Stimulated activated CD8-positive, alpha-beta memory T cell treated with anti-CD3 and anti-CD28 coated beads, Interleukin-7, amount 100 ng/mL, for 48 hours (primary cell): ENCODE measurements around the gene SPINT2.

Source experiments
- DNase-seq, 2 donors: peaks; one replicate each; pipeline ENCODE4 v3.0.0-alpha.2; 2020; ENCODE audit warnings: low read depth in 1 of 2; ENCODE audit errors: extremely low read depth in 1 of 2

The SPINT2 gene

GRCh38 chr19:38266981-38267597 lies 2.7 kb downstream of the SPINT2 start:
- no peak for DNase-seq

DNA sequence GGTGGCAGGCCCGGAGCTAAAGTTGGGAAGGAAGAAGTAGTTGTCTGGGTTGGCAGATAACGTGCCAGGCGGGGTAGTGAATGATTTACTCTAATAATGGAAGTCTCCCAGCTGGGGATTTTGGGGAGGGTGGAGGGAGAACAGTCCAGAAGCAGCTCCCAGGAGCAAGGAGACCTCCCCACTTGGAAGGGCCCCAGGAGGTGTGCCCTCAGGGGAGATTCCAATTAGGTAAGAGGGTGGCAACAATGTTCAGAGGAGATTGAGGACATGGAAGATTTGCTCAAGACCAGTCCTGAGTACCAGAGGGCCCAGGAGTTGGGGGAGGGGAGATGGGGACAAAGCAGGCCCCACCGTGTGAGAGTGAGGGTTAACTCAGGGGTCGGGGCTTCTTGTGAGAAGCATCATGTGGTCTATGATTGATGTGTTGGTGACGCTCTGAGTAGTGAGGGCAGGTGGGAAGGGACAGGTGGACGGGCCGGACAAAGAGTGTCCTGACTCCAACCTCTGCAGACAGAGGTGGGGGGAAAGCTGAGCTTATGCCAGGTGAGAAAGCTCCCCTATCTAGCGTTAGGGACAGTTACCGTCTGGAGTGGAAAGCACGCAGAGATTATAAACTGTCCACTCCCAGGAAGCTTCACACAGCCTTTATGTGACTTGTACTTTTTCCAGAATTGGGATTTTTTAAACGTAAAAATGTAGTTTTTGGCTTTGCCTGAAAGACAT lies 3.5 kb downstream of the SPINT2 start:
- no peak for DNase-seq

DNA sequence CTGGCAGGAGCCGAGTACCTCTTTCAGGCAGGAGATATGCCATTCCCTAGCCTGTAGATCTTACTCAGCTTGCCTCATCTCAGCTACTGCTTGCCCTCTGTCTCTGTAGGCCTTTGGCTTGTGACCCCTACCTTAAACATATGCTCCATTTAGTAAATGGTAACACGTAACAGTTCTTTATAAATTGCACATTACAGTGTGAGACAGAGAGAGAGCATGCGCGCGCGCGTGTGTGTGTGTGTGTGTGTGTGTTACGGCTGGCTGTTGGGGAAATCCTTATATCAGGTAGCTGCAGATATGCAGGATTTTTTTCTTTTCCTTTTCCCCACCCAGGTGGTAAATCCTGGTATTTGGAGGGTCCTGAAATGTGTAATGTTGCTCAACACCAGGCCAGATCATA lies 4.2 kb downstream of the SPINT2 start:
- no peak for DNase-seq

- no peak for DNase-seq
Measured at GRCh38 chr19:38270587-38271167, 6.3 kb downstream of the SPINT2 start.

- no peak for DNase-seq
Measured at GRCh38 chr19:38273499-38273898, 9.1 kb downstream of the SPINT2 start.

DNA sequence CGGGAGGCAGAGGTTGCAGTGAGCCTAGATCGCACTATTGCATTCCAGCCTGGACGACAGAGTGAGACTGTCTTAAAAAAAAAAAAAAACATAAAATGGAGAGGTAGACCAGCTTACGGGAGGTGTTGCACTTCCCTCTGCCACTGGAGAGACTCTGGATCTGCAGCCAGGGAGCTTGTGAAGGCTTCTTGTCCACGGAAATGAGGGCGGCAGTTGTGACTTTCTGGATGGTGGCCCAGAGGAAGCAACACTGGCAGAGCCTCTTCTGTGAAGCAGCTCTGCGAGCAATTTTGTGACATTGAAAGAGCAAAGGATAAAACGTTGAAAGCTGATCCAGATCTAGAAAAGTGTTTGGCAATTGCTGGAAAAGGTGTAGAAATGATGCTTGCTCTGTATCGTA lies 10.4 kb downstream of the SPINT2 start:
- no peak for DNase-seq

DNA sequence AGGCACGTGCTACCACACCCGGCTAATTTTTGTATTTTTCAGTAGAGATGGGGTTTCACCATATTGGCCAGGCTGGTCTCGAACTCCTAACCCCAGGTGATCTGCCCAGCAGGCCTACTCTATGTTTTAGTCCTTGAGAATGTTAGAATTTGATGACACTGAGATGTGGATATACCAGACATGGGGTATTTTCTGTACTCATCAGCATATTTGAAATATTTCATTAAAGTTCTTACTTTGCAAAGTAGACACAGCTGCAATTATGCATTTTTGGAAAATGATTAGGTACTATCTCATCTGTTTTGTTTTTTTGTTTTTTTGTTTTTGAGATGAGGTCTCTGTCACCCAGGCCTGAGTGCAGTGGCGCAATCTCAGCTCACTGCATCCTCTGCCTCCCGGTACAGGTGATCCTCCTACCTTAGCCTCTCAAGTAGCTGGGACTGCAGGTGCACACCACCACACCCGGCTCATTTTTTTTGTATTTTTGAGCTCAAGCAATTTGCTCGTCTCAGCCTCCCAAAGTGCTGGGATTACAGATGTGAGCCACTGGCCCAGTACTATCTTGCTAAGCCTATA lies 12.7 kb downstream of the SPINT2 start:
- DNase-seq: no peak

- DNase-seq: no peak
Measured at GRCh38 chr19:38277549-38277948, 13.2 kb downstream of the SPINT2 start.

GRCh38 chr19:38277969-38278680 lies 13.8 kb downstream of the SPINT2 start:
- DNase-seq: no peak

DNA sequence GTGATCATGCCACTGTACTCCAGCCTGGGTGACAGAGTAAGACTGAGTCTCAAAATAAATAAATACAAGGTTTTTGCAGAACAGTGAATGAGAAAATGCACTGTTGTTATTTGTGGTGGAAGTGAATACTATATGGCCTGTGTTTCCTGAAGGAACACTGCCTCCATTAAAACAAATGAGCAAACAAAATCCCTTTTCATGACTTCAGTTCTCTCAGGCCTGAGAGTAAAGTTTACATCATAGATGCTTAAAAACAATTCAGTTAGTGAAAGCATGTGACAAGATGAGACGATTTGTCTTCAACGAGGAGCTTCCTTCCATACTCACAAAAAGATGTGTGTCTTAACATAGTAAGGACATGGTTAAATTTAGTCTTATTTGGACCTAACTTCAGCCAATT lies 14.4 kb downstream of the SPINT2 start:
- no peak for DNase-seq

- no peak for DNase-seq
Measured at GRCh38 chr19:38280030-38280921, 15.9 kb downstream of the SPINT2 start.

DNA sequence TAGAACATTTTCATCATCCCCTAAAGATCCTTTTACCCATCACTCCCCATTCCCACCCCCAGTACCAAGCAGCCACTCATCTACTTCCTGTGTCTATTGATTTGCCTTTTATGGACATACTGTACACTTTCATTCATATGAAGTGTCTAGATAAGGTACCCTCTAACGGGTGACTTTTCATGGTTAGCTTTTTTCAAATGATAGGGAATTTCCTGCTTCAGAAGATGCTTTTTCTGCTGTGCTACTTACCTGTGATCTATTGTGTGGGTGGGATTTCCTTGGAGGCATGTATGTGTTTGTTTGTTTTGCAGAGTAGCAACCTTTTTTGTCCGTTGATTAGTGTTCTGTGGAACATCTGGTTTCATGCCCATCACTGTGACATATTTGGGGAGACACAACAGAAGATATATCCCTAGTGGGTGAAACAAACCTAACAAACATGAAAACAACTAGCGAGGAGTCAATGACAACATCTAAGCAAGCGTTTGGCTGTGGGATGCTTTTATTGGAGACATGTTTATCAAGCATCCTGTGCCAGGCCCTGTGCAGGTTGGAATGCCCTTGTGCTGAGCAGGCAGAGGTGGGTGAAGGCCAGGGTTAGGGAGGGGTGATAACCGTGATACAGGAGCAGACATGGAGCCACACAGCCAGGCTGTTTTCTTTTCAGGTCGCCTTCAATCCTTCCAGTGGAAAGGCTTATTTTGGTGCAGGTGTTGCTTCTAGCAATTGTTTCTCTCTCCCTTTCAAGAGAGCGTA lies 17.6 kb downstream of the SPINT2 start:
- no peak for DNase-seq

- DNase-seq: no peak
Measured at GRCh38 chr19:38283271-38283670, 18.9 kb downstream of the SPINT2 start.

GRCh38 chr19:38284422-38284821 lies 20.0 kb downstream of the SPINT2 start:
- no peak for DNase-seq

- no peak for DNase-seq
Measured at GRCh38 chr19:38285567-38285966, 21.2 kb downstream of the SPINT2 start.

- DNase-seq: no peak
Measured at GRCh38 chr19:38287604-38288003, 23.2 kb downstream of the SPINT2 start.

GRCh38 chr19:38288123-38288855 lies 23.9 kb downstream of the SPINT2 start:
- DNase-seq: no peak

GRCh38 chr19:38289955-38290354 lies 25.6 kb downstream of the SPINT2 start:
- no peak for DNase-seq

GRCh38 chr19:38290631-38291147 lies 26.3 kb downstream of the SPINT2 start:
- no peak for DNase-seq
